ENCODE data around the gene IVD.

IVD gene

GRCh38 chr15:40439461-40439959 lies 33.9 kb downstream of the IVD start:
- TF ChIP-seq MAX (IDR thresholded peaks at IDR 0.05): no peak
- TF ChIP-seq NFIC (IDR thresholded peaks at IDR 0.05): 0 out of 2 replicates have a peak, but pooled peaks have one; percentile 9

- TF ChIP-seq EGR1 (IDR thresholded peaks at IDR 0.05): peak; percentile 22; the same call in 1 of the 2 replicates
- TF ChIP-seq TAF1 (IDR thresholded peaks at IDR 0.05; ENCODE audit: low read depth): no peak
- no peak for TF ChIP-seq NFIC (IDR thresholded peaks at IDR 0.05)
- peak; percentile 73 for TF ChIP-seq ZBTB7A (IDR thresholded peaks at IDR 0.05; ENCODE audit: low read depth)
- TF ChIP-seq YY1 (IDR thresholded peaks at IDR 0.05; ENCODE audit: low read depth): no peak
- 0 out of 2 replicates have a peak, but pooled peaks have one; percentile 17 for TF ChIP-seq TCF12 (IDR thresholded peaks at IDR 0.05; ENCODE audit: low read depth)
- TF ChIP-seq RAD21 (IDR thresholded peaks at IDR 0.05; ENCODE audit: low read depth): no peak
Observed at GRCh38 chr15:40439960-40440742, 34.6 kb downstream of the IVD start.

GRCh38 chr15:40440743-40441564 lies 35.4 kb downstream of the IVD start, which contains the start of gene BAHD1:
Gene BAHD1, plus strand, starts transcription at chr15:40440953. Its CDS starts 17,512 bp downstream, at chr15:40458465.
- peak; percentile 53; the same call in 1 of the 2 replicates for TF ChIP-seq EGR1 (IDR thresholded peaks at IDR 0.05)
- no peak for TF ChIP-seq FOXM1 (IDR thresholded peaks at IDR 0.05; ENCODE audit: borderline replicate concordance, low read depth)
- TF ChIP-seq USF1 (IDR thresholded peaks at IDR 0.05): no peak
- TF ChIP-seq ZBTB7A (IDR thresholded peaks at IDR 0.05; ENCODE audit: low read depth): no peak
- TF ChIP-seq CEBPB (IDR thresholded peaks at IDR 0.05): no peak
- TF ChIP-seq MAX (IDR thresholded peaks at IDR 0.05): peak; percentile 85
- no peak for TF ChIP-seq YY1 (IDR thresholded peaks at IDR 0.05; ENCODE audit: low read depth)
- TF ChIP-seq NFIC (IDR thresholded peaks at IDR 0.05): no peak
- no peak for TF ChIP-seq EP300 (IDR thresholded peaks at IDR 0.05; ENCODE audit: borderline replicate concordance)
- TF ChIP-seq TAF1 (IDR thresholded peaks at IDR 0.05; ENCODE audit: low read depth): peak; percentile 33; the same call in 1 of the 2 replicates
- no peak for TF ChIP-seq REST (IDR thresholded peaks at IDR 0.05; ENCODE audit: low read depth)
- TF ChIP-seq CREB1 (IDR thresholded peaks at IDR 0.05; ENCODE audit: low read depth): no peak
- no peak for TF ChIP-seq RAD21 (IDR thresholded peaks at IDR 0.05; ENCODE audit: low read depth)
- no peak for TF ChIP-seq TCF12 (IDR thresholded peaks at IDR 0.05; ENCODE audit: low read depth)
- TF ChIP-seq TEAD4 (IDR thresholded peaks at IDR 0.05): no peak

- TF ChIP-seq EGR1 (IDR thresholded peaks at IDR 0.05) (no peak), CEBPB (IDR thresholded peaks at IDR 0.05) (no peak), TEAD4 (IDR thresholded peaks at IDR 0.05) (no peak), USF1 (IDR thresholded peaks at IDR 0.05) (no peak), FOXM1 (IDR thresholded peaks at IDR 0.05; ENCODE audit: borderline replicate concordance, low read depth) (no peak), EP300 (IDR thresholded peaks at IDR 0.05; ENCODE audit: borderline replicate concordance) (no peak), TAF1 (IDR thresholded peaks at IDR 0.05; ENCODE audit: low read depth) (no peak), ZBTB7A (IDR thresholded peaks at IDR 0.05; ENCODE audit: low read depth) (no peak), NFIC (IDR thresholded peaks at IDR 0.05) (no peak), CREB1 (IDR thresholded peaks at IDR 0.05; ENCODE audit: low read depth) (no peak)
Observed at GRCh38 chr15:40441565-40442531, 36.3 kb downstream of the IVD start.

GRCh38 chr15:40443255-40443654 lies 37.7 kb downstream of the IVD start:
- TF ChIP-seq ZBTB7A (IDR thresholded peaks at IDR 0.05; ENCODE audit: low read depth) (no peak), MAX (IDR thresholded peaks at IDR 0.05) (no peak), TCF12 (IDR thresholded peaks at IDR 0.05; ENCODE audit: low read depth) (no peak), YY1 (IDR thresholded peaks at IDR 0.05; ENCODE audit: low read depth) (no peak), TEAD4 (IDR thresholded peaks at IDR 0.05) (no peak), RAD21 (IDR thresholded peaks at IDR 0.05; ENCODE audit: low read depth) (no peak)

GRCh38 chr15:40443846-40444245 lies 38.3 kb downstream of the IVD start:
- TF ChIP-seq EGR1 (IDR thresholded peaks at IDR 0.05) (no peak), TEAD4 (IDR thresholded peaks at IDR 0.05) (no peak), FOXM1 (IDR thresholded peaks at IDR 0.05; ENCODE audit: borderline replicate concordance, low read depth) (no peak), NFIC (IDR thresholded peaks at IDR 0.05) (no peak), MAX (IDR thresholded peaks at IDR 0.05) (no peak), EP300 (IDR thresholded peaks at IDR 0.05; ENCODE audit: borderline replicate concordance) (no peak), REST (IDR thresholded peaks at IDR 0.05; ENCODE audit: low read depth) (no peak), TAF1 (IDR thresholded peaks at IDR 0.05; ENCODE audit: low read depth) (no peak), CREB1 (IDR thresholded peaks at IDR 0.05; ENCODE audit: low read depth) (no peak), ZBTB7A (IDR thresholded peaks at IDR 0.05; ENCODE audit: low read depth) (no peak), USF1 (IDR thresholded peaks at IDR 0.05) (no peak), YY1 (IDR thresholded peaks at IDR 0.05; ENCODE audit: low read depth) (no peak), TCF12 (IDR thresholded peaks at IDR 0.05; ENCODE audit: low read depth) (no peak)

All from Ishikawa (cell line).